HepG2 (cell line): ENCODE measurements around the gene RRBP1. TPM values are rescaled to one million over a fixed set of nuclear protein-coding genes. Genes with fewer than 3 reads are reported as not detected.
A peak's percentile ranks its signal among the peaks of the same experiment; 100 is the strongest.

Source experiments
- ATAC-seq: fragments of 200-7000 bp; cut with Tn5 transposase; 3 replicates; pipeline ENCODE4 v1.9.1; 2020; ENCODE audit warnings: mild to moderate bottlenecking, moderate library complexity
- BruUV-seq: library from RNA; stranded (reverse); fragments of 400-500 nt; replicated peaks from 2 replicates; lab custom pipeline; 2021; lab: Mats Ljungman, UMichigan
- CTCF ChIA-PET: fragments of 300-600 bp; formaldehyde crosslinking; extraction: SDS; loops from one replicate; lab custom pipeline; 2021; ENCODE audit warnings: low total read pairs, inconsistent platforms, low intra/inter-chr PET ratio; lab: Yijun Ruan, JAX
- POLR2A ChIA-PET: fragments of 350-600 bp; sonication (Branson Sonifier 250); formaldehyde crosslinking; loops from one replicate; lab custom pipeline; 2020; ENCODE audit warnings: antibody characterized with exemption, inconsistent platforms; lab: Yijun Ruan, JAX
- DNase-seq: peaks from one replicate; pipeline ENCODE4 v3.0.0-alpha.2; 2015; ENCODE audit warnings: low spot score
- FAIRE-seq: peaks from 3 replicates; lab custom pipeline; 2011; peaks lifted over from hg19 to GRCh38; lab: Jason Lieb, UNC
- H2AFZ ChIP-seq: one replicate; pipeline ENCODE4 v1.6.1; 2011; ENCODE audit warnings: low read length, inconsistent platforms
- H3K27ac ChIP-seq: fragments of 300-600 bp; 3 replicates; pipeline ENCODE4 v1.8.0; 2011; ENCODE audit warnings: mixed run types, mild to moderate bottlenecking, mixed read lengths, low read length, inconsistent platforms; ENCODE audit not compliant: insufficient read depth; ENCODE audit errors: extremely low read length
- H3K27me3 ChIP-seq, 2 experiments: fragments of 200-600 bp in 1 of 2; 2 replicates in 1 of 2; 3 replicates in 1 of 2; pipeline versions ENCODE4 v1.6.0 to v1.8.0; 2011; ENCODE audit warnings: low read length in 2 of 2, mild to moderate bottlenecking in 2 of 2, moderate library complexity in 2 of 2, inconsistent platforms in 1 of 2; ENCODE audit not compliant: insufficient read depth in 2 of 2, control insufficient read depth in 1 of 2
- H3K36me3 ChIP-seq, 2 experiments: fragments of 200-600 bp in 1 of 2; replicated peaks in 1 of 2; 2 replicates in 1 of 2; 3 replicates in 1 of 2; pipeline versions ENCODE4 v1.5.1 to v1.8.0; 2011; ENCODE audit warnings: low read length in 2 of 2, inconsistent platforms in 1 of 2; ENCODE audit not compliant: insufficient read depth in 2 of 2, control insufficient read depth in 1 of 2
- H3K4me1 ChIP-seq: 2 replicates; pipeline ENCODE4 v1.5.1; 2012; ENCODE audit warnings: low read length, inconsistent platforms; ENCODE audit not compliant: insufficient read depth
- H3K4me2 ChIP-seq: 2 replicates; pipeline ENCODE4 v1.6.0; 2011; ENCODE audit warnings: low read depth, low read length, inconsistent platforms
- H3K4me3 ChIP-seq, 3 experiments: fragments of 200-600 bp in 1 of 3; sonication (generic), shearing (Covaris generic) in 1 of 3; replicated peaks in 1 of 3; 2 replicates each; pipeline ENCODE4 v1.5.1; 2011 to 2016; ENCODE audit warnings: low read length in 3 of 3, inconsistent platforms in 2 of 3, low read depth in 2 of 3, mild to moderate bottlenecking in 2 of 3, control low read depth in 1 of 3, mixed read lengths in 1 of 3; ENCODE audit not compliant: insufficient read depth in 1 of 3
- H3K79me2 ChIP-seq: one replicate; pipeline ENCODE4 v1.6.1; 2011; ENCODE audit warnings: low read length, inconsistent platforms; ENCODE audit not compliant: insufficient read depth
- H3K9ac ChIP-seq: 2 replicates; pipeline ENCODE4 v1.6.0; 2011; ENCODE audit warnings: mild to moderate bottlenecking, low read depth, low read length, inconsistent platforms; ENCODE audit not compliant: insufficient read depth
- H3K9me3 ChIP-seq: 2 replicates; pipeline ENCODE4 v1.5.1; 2012; ENCODE audit warnings: mild to moderate bottlenecking, low read length
- H4K20me1 ChIP-seq: 2 replicates; pipeline ENCODE4 v1.6.0; 2011; ENCODE audit warnings: inconsistent platforms, mild to moderate bottlenecking, low read length, moderate library complexity; ENCODE audit not compliant: insufficient read depth
- BCL6 ChIP-seq: IDR thresholded peaks from 2 replicates; pipeline ENCODE4 v1.6.1; 2016; ENCODE audit warnings: missing genetic modification reagents, missing compliant biosample characterization
- CEBPB ChIP-seq: IDR thresholded peaks from 2 replicates; pipeline ENCODE4 v1.6.1; 2011; ENCODE audit warnings: low read depth, low read length, improper control_type of control experiment, borderline replicate concordance
- CEBPG ChIP-seq: IDR thresholded peaks from 2 replicates; pipeline ENCODE4 v1.6.1; 2016
- EP300 ChIP-seq, 3 experiments: sonication (generic) in 1 of 3; formaldehyde crosslinking in 1 of 3; IDR thresholded peaks; 2 replicates each; pipeline versions ENCODE4 v1.5.1 to v1.6.1; 2011 to 2020; ENCODE audit warnings: low read depth in 2 of 3, low read length in 2 of 3, borderline replicate concordance in 1 of 3, improper control_type of control experiment in 1 of 3, mild to moderate bottlenecking in 1 of 3, missing genetic modification reagents in 1 of 3, moderate library complexity in 1 of 3
- FOSL2 ChIP-seq: sonication (generic); formaldehyde crosslinking; IDR thresholded peaks from 2 replicates; pipeline ENCODE4 v1.4.0; 2020; ENCODE audit warnings: missing genetic modification reagents
- FOXP1 ChIP-seq, 2 experiments: fragments of 450-650 bp in 1 of 2; IDR thresholded peaks; 2 replicates each; pipeline ENCODE4 v1.6.1; 2017 to 2018; ENCODE audit warnings: antibody characterized with exemption in 1 of 2
- GATAD2A ChIP-seq: IDR thresholded peaks from 2 replicates; pipeline ENCODE4 v1.6.1; 2016
- HNF4G ChIP-seq, 2 experiments: sonication (generic) in 1 of 2; formaldehyde crosslinking in 1 of 2; IDR thresholded peaks; 2 replicates each; pipeline versions ENCODE4 v1.4.0 to v1.6.1; 2011 to 2020; ENCODE audit warnings: borderline replicate concordance in 2 of 2, low read depth in 2 of 2, mild to moderate bottlenecking in 2 of 2, low read length in 1 of 2, missing genetic modification reagents in 1 of 2, moderate library complexity in 1 of 2
- MTF2 ChIP-seq: sonication (generic); formaldehyde crosslinking; IDR thresholded peaks from 2 replicates; pipeline ENCODE4 v1.5.0; 2020; ENCODE audit warnings: missing genetic modification reagents, borderline replicate concordance
- RBM22 ChIP-seq: fragments of 200-400 bp; formaldehyde crosslinking; optimal IDR thresholded peaks from 2 replicates; pipeline ENCODE3; 2017; ENCODE audit warnings: mild to moderate bottlenecking, low read length, moderate library complexity
- SAP130 ChIP-seq: IDR thresholded peaks from 2 replicates; pipeline ENCODE4 v1.6.1; 2016; ENCODE audit warnings: low read depth
- SMAD3 ChIP-seq: sonication (generic); formaldehyde crosslinking; IDR thresholded peaks from 2 replicates; pipeline ENCODE4 v1.4.0; 2020; ENCODE audit warnings: missing genetic modification reagents
- USF2 ChIP-seq, 2 experiments: sonication (generic) in 1 of 2; formaldehyde crosslinking in 1 of 2; IDR thresholded peaks; 2 replicates each; pipeline versions ENCODE4 v1.5.1 to v1.6.1; 2011 to 2020; ENCODE audit warnings: borderline replicate concordance in 1 of 2, low read depth in 1 of 2, low read length in 1 of 2, mild to moderate bottlenecking in 1 of 2, missing genetic modification reagents in 1 of 2, moderate library complexity in 1 of 2
- ZNF251 ChIP-seq: sonication (generic); formaldehyde crosslinking; IDR thresholded peaks from 2 replicates; pipeline ENCODE4 v1.9.0; 2021; ENCODE audit warnings: mild to moderate bottlenecking, missing genetic modification reagents
- ZNF652 ChIP-seq: IDR thresholded peaks from 2 replicates; pipeline ENCODE4 v1.6.1; 2016; ENCODE audit warnings: low read depth, borderline replicate concordance
- WGBS: methylation state at CpG from one replicate; pipeline ENCODE4 v1.1.6; 2017; ENCODE audit warnings: low lambda C conversion rate; 5-methylcytosine and 5-hydroxymethylcytosine counted together
- in situ Hi-C: cut with HindIII; loops from 2 replicates; pipeline ENCODE4 v1.10.0; 2017; ENCODE audit warnings: low pct_unique_long_range_greater_than_20kb; ENCODE audit not compliant: extremely low pct_ligation_motif_present
- intact Hi-C: fragments of 100-400 bp; cut with micrococcal nuclease; formaldehyde crosslinking; loops from one replicate; pipeline ENCODE4 v1.10.0; 2022; ENCODE audit not compliant: unreplicated experiment
- polyA plus RNA-seq, 8 experiments: library from polyadenylated mRNA; depleted of rRNA in 3 of 8; stranded (reverse) in 7 of 8; unstranded in 1 of 8; fragments of >200 nt; fragmentation: Illumina TruSeq in 4 of 8; extraction: Trizol in 4 of 8; gene quantifications; 2 replicates each; pipeline versions ENCODE4 v1.2.1 to v1.2.3, GENCODE V29; 2011 to 2016; ENCODE audit warnings: low read depth in 4 of 8, missing spikeins in 1 of 8, mixed read lengths in 1 of 8; ENCODE audit not compliant: insufficient read depth in 1 of 8
- total RNA-seq, 5 experiments: library from RNA; depleted of rRNA; stranded (reverse); fragments of >200 nt; fragmentation: Illumina TruSeq; extraction: Trizol; gene quantifications; 2 replicates each; pipeline ENCODE4 v1.2.3, GENCODE V29; 2016; ENCODE audit warnings: low read depth in 1 of 5
- TF ChIP-seq, protein P1 (sequence below): IDR thresholded peaks from 2 replicates; pipeline ENCODE4 v1.6.1; 2016; ENCODE audit warnings: mild to moderate bottlenecking
- TF ChIP-seq, protein P2 (sequence below): sonication (generic); formaldehyde crosslinking; IDR thresholded peaks from 2 replicates; pipeline ENCODE4 v1.5.0; 2020; ENCODE audit warnings: missing genetic modification reagents
- TF ChIP-seq, protein P3 (sequence below): IDR thresholded peaks from 2 replicates; pipeline ENCODE4 v1.6.1; 2016; ENCODE audit warnings: low read depth, control low read depth

Gene RRBP1
- total and polyA plus RNA-seq, 2 of the 13 experiments (the other 11 are each of a cell fraction or from before 2014, with no cell fraction given), result 150 to 222 TPM

GRCh38 chr20:17723301-17723691 is 41.3 kb upstream of the RRBP1 start:
- TF ChIP-seq CEBPB (peak; percentile 72), FOSL2 (CRISPR knock-in tag) (peak; percentile 10; the same call in 1 of the 2 replicates), MTF2 (CRISPR knock-in tag) (0 out of 2 replicates have a peak, but pooled peaks have one; percentile 33), CEBPG (peak; percentile 45; the same call in 1 of the 2 replicates), ZNF251 (CRISPR knock-in tag) (no peak), SAP130 (CRISPR knock-in tag) (no peak), EP300 (IDR thresholded peaks at IDR 0.05; ENCODE audit: low read depth in 2 of 2, low read length in 2 of 2) (peak in 1 of 2 experiments; percentile 45; a peak in 1 of 4 replicates), EP300 (CRISPR knock-in tag; IDR thresholded peaks at IDR 0.05; ENCODE audit: borderline replicate concordance) (no peak), HNF4G (IDR thresholded peaks at IDR 0.05; ENCODE audit: borderline replicate concordance, low read depth, low read length) (peak; percentile 42; the same call in 1 of the 2 replicates), HNF4G (CRISPR knock-in tag; IDR thresholded peaks at IDR 0.05; ENCODE audit: borderline replicate concordance, low read depth) (no peak), USF2 (IDR thresholded peaks at IDR 0.05; ENCODE audit: low read depth, low read length) (no peak), USF2 (CRISPR knock-in tag; IDR thresholded peaks at IDR 0.05; ENCODE audit: borderline replicate concordance) (0 out of 2 replicates have a peak, but pooled peaks have one; percentile 29), GATAD2A (CRISPR knock-in tag) (0 out of 2 replicates have a peak, but pooled peaks have one; percentile 13), ZNF652 (CRISPR knock-in tag) (peak; percentile 59), BCL6 (CRISPR knock-in tag) (peak; percentile 57), FOXP1 (IDR thresholded peaks at IDR 0.05) (no peak), FOXP1 (CRISPR knock-in tag; IDR thresholded peaks at IDR 0.05) (no peak), RBM22 (no peak), SMAD3 (CRISPR knock-in tag) (no peak)
- TF ChIP-seq, protein P1, sequence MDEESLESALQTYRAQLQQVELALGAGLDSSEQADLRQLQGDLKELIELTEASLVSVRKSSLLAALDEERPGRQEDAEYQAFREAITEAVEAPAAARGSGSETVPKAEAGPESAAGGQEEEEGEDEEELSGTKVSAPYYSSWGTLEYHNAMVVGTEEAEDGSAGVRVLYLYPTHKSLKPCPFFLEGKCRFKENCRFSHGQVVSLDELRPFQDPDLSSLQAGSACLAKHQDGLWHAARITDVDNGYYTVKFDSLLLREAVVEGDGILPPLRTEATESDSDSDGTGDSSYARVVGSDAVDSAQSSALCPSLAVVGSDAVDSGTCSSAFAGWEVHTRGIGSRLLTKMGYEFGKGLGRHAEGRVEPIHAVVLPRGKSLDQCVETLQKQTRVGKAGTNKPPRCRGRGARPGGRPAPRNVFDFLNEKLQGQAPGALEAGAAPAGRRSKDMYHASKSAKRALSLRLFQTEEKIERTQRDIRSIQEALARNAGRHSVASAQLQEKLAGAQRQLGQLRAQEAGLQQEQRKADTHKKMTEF, result no peak
- TF ChIP-seq, protein P2, sequence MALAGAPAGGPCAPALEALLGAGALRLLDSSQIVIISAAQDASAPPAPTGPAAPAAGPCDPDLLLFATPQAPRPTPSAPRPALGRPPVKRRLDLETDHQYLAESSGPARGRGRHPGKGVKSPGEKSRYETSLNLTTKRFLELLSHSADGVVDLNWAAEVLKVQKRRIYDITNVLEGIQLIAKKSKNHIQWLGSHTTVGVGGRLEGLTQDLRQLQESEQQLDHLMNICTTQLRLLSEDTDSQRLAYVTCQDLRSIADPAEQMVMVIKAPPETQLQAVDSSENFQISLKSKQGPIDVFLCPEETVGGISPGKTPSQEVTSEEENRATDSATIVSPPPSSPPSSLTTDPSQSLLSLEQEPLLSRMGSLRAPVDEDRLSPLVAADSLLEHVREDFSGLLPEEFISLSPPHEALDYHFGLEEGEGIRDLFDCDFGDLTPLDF (CRISPR knock-in tag), result no peak
- TF ChIP-seq, protein P3, sequence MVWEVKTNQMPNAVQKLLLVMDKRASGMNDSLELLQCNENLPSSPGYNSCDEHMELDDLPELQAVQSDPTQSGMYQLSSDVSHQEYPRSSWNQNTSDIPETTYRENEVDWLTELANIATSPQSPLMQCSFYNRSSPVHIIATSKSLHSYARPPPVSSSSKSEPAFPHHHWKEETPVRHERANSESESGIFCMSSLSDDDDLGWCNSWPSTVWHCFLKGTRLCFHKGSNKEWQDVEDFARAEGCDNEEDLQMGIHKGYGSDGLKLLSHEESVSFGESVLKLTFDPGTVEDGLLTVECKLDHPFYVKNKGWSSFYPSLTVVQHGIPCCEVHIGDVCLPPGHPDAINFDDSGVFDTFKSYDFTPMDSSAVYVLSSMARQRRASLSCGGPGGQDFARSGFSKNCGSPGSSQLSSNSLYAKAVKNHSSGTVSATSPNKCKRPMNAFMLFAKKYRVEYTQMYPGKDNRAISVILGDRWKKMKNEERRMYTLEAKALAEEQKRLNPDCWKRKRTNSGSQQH, result no peak
- no peak overlapping the region for H3K9ac ChIP-seq
- H3K27me3 ChIP-seq, result peaks cover 4 to 73% of the 10 kb centered on the region in 2 experiments; a peak in 4 of 5 replicates
- no peak for DNase-seq
- H2AFZ ChIP-seq, result no peak overlapping the region
- no peaks in the 10 kb centered on the region for H3K9me3 ChIP-seq
- ATAC-seq, result no peak
- no peak overlapping the region for H3K27ac ChIP-seq
- no peaks in the 10 kb centered on the region for H3K79me2 ChIP-seq
- POLR2A ChIA-PET, result interaction anchor here (1.1 to 5.5 kb wide), 11 partner anchors 12 to 175 kb away, joined by 3 to 81 read pairs (median 5); partner anchors contain the start of gene RRBP1
- BruUV-seq, result no TSS peak
- H3K36me3 ChIP-seq, result no peaks in the 10 kb centered on the region
- no peak overlapping the region for H3K4me3 ChIP-seq
- FAIRE-seq, result no peak
- CTCF ChIA-PET, result no interaction called here
- H3K4me1 ChIP-seq, result peaks cover 44% of the 10 kb centered on the region
- no peak overlapping the region for H3K4me2 ChIP-seq
- in situ Hi-C loops (no loop called here), intact Hi-C loops (loop anchor here (2.0 to 5.0 kb wide), 3 partner anchors 48 to 214 kb away; no protein-coding TSS in a partner anchor)
- no peaks in the 10 kb centered on the region for H4K20me1 ChIP-seq
- WGBS, result 25% methylated on average over 5 of the region's 5 CpGs
